COLO668 (cell line): ENCODE measurements around the gene PRDX2.

ENCODE experiments used
- DNase-seq: peaks from one replicate; lab custom pipeline; 2025; ENCODE audit not compliant: unreplicated experiment; lab: John Stamatoyannopoulos, UW

The PRDX2 gene

DNA sequence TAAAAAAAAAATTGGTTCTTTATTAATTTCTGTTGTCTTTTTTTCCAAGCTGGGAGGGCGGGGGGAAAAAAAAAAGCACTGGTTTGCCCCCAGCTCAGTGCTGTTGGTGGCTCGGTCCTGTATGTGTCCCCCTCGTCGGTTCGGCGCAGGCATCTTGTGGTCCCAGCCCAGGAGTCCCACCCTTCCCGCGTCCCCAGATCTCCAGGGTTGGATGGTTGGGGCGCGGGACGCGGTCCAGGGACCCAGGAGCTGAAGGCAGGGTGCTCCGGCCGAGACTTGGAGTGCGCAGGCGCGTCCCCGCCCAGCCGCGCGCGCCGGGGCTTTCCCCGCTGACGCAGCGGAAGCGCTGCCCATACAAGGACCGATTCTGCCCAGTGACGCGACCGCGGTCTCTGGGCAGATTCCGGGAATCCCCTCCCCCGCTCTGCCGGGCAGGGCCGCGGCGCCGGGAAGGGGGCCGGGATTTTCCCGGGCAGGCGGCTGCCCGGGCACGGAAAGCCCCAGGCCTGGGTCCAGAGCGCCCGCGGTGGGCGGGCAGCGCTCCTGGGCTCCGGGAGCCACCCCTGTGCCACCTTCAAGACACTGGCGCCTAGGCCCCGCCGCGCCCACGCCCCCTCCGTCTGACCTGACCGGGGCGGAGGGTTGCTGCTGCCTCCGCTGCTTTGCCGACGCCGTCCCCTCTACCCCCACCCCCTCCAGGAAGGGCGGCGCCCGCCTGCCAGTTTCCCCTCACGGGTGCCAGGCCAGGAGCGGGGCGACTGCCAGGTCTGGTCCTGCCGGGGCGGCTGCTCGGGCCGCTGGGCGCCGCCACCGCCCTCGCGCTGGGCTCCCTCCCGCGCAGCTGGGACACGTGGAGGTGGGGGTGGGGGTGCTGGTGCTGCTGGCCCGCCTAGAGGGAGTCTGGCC, 8.1 kb downstream of the PRDX2 start:
- peak; percentile 96 for DNase-seq

DNA sequence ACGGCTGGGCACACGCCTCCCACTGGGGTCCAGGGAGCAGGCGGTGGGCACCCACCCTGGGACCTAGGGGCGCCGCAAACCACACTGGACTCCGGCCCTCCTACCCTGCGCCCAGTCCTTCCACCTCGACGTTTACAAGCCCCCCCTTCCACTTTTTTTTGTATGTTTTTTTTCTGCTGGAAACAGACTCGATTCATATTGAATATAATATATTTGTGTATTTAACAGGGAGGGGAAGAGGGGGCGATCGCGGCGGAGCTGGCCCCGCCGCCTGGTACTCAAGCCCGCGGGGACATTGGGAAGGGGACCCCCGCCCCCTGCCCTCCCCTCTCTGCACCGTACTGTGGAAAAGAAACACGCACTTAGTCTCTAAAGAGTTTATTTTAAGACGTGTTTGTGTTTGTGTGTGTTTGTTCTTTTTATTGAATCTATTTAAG, 8.7 kb downstream of the PRDX2 start:
- DNase-seq = no peak

DNA sequence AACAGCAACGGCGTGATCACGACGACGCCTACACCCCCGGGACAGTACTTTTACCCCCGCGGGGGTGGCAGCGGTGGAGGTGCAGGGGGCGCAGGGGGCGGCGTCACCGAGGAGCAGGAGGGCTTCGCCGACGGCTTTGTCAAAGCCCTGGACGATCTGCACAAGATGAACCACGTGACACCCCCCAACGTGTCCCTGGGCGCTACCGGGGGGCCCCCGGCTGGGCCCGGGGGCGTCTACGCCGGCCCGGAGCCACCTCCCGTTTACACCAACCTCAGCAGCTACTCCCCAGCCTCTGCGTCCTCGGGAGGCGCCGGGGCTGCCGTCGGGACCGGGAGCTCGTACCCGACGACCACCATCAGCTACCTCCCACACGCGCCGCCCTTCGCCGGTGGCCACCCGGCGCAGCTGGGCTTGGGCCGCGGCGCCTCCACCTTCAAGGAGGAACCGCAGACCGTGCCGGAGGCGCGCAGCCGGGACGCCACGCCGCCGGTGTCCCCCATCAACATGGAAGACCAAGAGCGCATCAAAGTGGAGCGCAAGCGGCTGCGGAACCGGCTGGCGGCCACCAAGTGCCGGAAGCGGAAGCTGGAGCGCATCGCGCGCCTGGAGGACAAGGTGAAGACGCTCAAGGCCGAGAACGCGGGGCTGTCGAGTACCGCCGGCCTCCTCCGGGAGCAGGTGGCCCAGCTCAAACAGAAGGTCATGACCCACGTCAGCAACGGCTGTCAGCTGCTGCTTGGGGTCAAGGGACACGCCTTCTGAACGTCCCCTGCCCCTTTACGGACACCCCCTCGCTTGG, 9.3 kb downstream of the PRDX2 start:
- DNase-seq = peak; percentile 88

DNA sequence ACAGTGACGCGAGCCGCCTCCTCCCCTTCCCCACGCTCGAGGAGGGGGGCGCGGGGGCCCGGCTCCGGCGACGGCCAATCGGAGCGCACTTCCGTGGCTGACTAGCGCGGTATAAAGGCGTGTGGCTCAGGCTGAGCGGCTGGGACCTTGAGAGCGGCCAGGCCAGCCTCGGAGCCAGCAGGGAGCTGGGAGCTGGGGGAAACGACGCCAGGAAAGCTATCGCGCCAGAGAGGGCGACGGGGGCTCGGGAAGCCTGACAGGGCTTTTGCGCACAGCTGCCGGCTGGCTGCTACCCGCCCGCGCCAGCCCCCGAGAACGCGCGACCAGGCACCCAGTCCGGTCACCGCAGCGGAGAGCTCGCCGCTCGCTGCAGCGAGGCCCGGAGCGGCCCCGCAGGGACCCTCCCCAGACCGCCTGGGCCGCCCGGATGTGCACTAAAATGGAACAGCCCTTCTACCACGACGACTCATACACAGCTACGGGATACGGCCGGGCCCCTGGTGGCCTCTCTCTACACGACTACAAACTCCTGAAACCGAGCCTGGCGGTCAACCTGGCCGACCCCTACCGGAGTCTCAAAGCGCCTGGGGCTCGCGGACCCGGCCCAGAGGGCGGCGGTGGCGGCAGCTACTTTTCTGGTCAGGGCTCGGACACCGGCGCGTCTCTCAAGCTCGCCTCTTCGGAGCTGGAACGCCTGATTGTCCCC, 10.1 kb downstream of the PRDX2 start, which contains the start of gene JUNB:
TSS of gene JUNB (plus strand) at position 142 of the 706 bp plus-strand sequence. CDS start at position 428, 286 bp downstream.
- DNase-seq = peak; percentile 96

DNA sequence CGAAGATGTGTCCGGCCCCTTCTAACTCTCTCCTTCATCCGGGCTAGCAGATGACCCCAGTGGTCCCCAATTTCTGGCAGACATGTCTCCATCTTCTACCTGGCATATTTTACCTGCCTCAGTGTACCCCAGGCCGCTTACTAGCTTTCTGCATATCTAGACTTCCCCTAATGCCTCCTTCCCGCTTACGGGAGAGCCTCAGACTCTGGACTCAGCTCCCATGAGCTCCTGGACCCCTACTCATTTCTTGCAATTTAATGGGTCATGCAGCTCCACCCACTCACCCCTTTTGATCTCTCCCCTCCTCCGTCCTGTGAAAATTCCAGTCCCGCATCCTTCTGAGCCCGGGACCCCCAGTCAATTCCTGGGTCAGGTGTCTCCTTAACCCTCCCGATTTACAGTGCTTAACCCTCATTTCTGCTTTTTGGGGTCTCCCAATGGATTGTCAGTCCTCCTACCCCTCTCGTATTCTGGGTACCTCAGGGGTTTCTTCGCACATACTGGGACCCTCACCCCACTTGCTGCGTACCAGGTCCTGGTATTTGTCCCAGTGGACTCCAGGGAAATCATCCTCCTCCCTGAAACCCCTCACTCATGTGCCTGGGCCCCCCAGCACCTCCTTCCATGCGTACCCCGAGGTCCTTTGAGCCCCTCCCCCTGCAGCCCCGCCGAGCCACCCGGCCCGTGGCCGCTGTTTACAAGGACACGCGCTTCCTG, 10.8 kb downstream of the PRDX2 start:
- no peak for DNase-seq

DNA sequence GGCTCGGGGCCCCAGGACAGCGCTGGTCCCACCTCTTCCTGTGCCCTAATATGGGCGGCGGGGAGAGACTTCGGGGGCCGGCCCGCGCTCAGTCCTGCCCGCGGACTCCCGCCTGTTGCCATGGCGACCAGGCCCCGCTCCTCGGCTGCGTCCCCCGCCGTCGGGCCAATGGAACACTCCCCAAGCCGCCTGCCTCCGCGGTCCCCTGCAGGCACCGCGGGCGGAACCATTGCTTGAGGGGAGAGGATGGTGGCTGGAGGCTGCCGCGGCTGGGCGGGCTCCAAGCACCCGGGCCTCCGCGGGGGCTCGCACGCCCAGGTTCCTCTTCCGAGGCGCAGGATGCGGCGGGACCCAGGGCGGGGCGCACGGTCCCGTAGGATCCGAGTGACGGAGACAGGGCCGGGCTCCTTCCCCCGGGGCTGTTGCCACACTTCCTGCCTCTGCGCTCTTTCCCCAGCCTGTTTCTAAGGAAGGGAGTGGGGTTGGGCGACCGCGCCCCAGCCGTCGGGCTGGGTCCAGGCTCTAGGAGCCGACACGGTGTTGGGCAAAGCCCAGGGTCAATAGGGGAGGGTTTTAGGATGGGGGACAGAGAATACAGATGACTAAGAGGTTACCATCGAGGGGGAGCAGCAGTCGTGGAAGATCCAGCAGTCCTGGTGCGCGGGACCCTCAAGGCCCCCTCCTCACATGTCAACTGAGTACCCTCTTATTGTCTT, 11.5 kb downstream of the PRDX2 start:
- DNase-seq = peak; percentile 98

DNA sequence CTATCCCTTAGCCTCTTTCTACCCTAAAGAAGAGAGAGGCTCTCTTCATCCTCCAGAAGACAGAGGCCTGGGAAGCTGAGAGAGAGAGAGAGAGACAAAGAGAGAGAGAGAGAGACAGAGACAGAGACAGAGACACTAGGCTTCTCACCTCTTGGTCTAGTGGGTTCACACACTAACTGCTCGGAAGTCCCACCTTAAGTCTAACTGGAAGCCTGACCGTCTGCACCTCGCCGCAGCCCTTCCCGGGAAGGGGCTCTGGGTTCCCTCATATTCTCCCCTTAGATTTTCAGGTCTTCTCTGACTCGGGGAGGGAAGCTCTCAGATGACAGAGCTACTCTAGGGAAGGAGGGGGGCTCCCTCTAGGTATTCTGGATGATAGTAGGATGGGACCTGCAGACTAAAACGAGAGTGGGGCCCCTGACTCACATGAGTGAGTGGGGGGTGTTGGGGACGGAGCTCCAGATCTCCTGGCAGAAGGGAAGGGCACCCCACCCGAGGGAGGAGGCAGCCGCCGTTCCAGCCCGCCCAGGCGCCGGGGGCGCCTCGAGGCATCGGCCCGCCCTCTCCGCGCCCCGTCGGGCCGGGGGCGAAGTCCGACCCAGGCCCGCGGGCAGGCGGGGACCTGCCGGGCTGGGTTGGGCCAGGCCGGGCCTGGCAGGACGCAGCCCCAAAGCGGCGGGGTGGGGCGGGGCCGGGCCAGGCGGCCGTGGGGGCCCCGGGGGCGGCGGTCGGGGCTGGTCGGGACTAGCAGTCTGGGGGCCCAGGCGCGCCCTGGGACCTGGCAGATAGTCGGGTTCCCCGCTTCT, 12.3 kb downstream of the PRDX2 start:
- DNase-seq = peak; percentile 82

DNA sequence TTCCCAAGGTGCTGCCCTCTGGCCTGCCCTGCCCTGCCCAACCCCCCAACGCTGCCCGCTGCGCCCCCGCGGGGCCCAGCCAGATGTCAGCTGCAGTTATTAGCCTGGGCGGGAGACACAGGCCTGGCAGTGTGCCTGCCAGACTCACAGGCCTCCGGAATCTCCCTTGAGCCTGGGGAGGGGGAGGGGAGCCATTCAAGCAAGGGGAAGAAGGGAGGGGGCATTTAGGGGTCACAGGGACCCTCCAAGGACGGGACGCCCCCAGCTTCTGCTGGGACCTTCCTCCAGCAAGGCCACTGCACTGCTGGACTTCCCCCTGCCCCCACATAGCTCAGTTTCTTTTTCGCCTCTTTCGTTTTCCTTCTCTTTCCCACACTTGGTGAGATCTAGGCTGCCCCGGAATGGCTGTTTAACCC, 12.9 kb downstream of the PRDX2 start:
- peak; percentile 81 for DNase-seq

DNA sequence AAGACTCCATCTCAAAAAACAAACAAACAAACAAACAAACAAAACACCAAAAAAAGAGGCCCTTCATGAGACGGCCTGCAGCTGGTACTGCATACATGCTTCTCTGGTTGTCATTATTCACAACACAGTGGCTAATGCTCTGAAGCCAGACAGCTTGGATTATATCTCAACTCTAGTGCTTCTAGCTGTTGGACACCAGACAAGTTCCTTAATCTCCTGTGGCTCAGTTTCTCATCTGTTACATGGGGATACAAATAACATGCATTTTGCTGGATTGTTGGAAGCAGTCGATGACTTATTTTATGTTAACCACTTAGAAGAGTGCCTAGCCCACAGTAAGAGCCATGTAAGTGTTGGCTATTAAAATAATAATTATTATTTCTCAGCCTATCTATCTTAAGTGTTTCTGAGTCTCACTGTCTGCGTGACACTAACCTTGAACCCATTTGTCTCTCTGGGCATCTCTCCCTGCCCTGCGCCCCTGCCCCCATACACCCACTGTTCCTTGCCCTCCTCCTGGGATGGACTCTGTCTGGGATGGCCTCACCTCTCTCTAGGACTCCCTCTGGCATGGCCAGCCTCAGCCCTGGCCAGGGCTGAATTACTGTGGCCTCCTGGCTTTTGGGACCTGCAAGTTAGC, 13.4 kb downstream of the PRDX2 start:
- no peak for DNase-seq

DNA sequence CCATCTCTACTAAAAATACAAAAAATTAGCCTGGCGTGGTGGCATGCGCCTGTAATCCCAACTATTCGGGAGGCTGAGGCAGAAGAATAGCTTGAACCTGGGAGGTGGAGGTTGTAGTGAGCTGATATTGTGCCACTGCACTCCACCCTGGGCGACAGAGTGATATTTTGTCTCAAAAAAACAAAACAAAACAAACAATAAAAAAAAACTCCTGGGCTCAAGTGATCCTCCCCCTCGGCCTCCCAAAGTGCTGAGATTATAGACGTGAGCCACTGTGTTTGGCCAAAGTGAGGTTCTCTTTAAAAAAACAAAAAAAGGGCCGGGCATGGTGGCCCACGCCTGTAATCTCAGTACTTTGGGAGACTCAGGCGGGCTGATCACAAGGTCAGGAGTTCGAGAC, 14.1 kb downstream of the PRDX2 start:
- DNase-seq = no peak

DNA sequence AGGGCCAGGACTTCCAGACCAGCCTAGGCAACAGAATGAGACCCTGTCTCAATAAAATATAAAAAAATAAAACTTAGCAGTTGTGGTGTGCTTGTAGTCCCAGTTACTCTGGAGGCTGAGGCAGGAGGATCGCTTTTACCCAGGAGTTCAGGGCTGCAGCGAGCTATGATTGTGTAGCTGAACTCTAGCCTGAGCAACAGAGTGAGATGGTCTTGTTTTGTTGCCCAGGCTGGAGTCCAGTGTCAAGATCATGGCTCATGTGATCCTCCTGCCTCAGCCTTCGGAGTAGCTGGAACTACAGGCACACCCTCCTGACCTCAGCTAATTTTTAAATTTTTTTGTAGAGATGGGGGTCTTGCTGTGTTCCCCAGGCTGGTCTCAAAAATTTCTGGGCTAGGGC, 14.6 kb downstream of the PRDX2 start:
- no peak for DNase-seq

DNA sequence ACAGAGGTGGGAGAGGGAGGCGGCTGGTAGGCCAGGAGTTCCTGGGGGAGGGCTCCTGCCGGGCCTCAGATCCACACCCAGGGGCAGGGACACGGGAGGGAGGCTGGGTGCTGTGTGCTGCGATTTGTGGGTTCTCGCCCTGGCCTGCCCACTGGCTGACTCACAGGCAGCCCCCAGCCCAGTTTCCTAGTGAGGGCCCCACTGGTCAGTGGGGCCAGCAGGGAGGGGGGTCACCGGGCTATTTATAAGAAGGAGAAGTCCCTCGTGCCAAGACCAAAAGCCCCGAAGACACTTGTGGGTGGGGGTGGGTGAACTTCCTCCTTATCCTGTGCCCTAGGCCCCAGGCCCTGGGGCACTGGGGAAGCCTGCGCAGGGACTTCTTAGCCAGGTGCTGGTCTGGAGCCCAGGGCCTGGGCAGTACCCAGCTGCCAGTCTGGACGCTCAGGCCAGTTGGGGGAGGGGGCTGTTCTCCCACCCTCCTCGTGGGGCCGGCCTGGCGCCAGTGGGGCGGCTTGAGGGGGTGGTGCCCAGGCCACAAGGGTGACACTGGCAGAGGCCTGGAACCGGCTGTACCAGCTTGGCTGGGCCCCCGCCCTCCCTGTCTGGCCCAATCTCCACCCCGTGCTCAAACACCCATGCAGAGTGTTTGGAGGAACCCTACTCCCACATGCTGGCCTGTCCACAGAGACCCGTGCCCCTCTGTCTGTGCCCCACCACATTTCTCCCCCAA, 15.3 kb downstream of the PRDX2 start:
- DNase-seq = no peak

DNA sequence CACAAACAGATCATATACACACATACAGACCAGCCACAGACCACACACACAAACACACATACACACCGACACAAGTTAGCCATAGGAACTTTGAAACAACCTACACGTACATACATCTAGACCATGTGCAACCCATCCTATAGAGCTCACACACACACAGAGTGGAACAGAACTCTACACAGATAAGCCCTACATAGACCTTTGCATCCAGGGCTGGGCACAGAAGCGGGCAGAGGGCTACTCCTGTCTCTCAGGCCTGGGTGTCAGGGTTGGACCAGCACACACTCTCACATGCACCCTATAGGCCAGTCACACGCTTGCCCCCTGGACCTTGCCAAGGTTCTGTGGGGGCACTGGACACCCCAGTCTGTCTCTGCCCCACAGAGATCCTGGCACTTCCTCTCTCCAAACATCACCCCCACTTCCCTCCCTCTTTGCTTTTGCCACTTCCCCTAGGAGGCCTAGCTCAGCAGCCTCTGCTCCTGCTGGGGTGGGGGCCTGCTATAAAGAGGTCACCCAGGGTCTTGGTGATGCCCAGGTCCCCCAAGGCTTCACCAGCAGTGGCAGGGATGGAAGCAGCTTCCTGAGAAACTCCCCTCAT, 16.1 kb downstream of the PRDX2 start:
- DNase-seq = no peak

DNA sequence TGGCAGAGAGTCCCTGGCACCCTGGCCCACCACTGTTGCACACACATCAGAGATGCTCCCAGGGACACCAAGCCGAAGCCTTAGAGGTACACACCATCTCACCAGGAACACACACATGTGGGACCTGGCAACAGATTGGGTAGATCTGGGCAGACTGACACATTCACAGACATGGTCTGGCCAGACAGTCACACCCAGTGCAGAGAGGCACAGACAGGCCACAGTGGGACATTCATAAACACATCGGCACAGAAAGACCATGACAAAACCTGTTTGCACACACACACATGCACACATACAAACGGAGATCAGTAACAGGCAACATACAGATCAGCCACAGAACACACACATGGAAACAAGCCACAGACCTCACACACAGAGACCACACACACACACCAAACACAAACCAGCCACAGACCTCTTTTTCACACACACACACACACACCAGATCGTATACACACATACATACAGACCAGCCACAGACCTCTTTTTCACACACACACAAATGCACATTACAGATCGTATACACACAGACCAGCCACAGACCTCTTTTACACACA, 16.6 kb downstream of the PRDX2 start:
- no peak for DNase-seq

DNA sequence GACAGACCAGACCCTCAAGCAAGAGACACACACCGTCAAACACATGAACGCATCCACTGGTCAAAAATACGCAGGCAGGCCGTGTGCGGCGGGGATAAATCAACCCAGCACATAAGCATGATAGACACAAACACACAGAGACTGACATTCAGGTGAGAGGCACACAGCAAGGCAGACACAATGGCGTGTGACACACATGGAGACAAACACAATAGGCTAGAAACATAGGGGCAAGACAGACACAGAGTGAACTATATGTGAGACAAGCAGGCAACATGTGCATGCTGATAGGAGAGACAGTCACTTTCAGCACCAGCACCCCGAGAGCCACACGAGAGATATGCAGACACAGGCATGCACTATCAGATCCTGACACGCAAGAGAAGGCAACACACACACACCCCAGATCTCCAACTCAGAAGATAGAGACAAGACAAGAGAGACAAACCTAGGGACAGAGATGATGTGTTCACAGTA, 17.2 kb downstream of the PRDX2 start:
- DNase-seq = no peak

DNA sequence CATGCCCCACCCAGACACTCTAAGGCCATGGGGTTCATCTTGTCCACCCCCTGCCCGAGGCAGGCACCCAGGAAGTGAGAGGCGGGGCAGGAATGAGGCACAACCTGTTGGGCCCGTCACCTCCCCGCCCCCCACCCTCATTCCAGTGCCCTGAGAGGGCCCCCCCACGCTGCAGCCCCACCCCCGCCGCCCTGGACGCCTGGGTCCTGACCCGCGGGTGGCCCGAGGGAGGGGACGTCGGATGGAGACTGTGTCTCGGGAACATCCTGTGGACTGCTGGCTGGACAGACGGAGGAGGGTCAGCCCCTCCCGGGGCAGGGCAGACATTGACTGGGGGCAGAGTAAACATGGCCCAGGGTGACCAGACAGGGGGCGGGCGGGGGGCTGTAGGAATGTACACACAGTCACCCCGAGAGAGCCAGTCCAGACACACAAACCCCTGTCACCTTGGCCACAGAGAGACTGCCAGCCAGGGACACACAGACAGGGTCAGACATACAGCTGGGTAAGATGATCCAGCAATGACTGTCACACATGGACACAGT, 17.7 kb downstream of the PRDX2 start:
- DNase-seq = no peak

DNA sequence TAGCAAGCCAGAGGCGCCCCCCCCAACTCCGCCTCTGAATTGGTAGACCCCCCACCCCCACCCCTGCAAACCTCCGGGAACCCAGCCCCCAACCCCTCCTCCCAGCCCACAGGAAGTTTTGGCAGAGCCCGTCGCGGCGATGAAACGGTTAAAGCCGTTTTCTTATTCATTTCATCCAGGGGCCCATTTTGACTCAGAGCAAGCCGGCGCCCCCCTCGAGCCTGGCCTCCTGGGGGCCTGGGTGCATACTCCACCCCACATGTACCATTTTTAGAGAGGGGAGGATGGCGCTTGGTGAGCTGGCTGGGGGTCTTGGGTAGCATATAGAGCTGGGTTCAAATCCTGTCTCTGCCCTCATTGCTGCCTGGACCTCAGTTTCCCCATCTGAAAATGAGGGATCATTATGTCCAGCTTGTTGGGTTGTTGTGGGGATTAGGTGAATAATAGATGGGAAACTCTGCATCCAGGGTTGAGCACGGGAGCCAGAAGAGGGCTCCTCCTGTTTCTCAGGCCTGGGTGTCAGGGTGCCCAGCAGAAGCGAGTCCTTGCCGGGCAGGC, 18.2 kb downstream of the PRDX2 start:
- DNase-seq = no peak
